ENCODE measurements around the gene CFAP77. TPM values are rescaled to one million over a fixed set of nuclear protein-coding genes. Genes with fewer than 3 reads are reported as not detected.

The CFAP77 gene
- total and polyA plus RNA-seq, 2 of the 8 experiments (the other 6 are each of a cell fraction or from before 2014, with no cell fraction given) = 0.63 to 0.97 TPM

- TF ChIP-seq GABPA (IDR thresholded peaks at IDR 0.05; ENCODE audit: borderline replicate concordance, insufficient read depth, low read length) = no peak
These were observed 5.2 kb downstream of the CFAP77 start (continued) for GRCh38 chr9:132415181-132415580.

Data from H1 (cell line).